CD4-positive, alpha-beta T cell treated with Interleukin-15 for 4 hours (primary cell): ENCODE measurements around the gene ZNF518A.

Experiments
- DNase-seq: peaks from one replicate; pipeline ENCODE4 v3.0.0-alpha.2; 2020; ENCODE audit warnings: low spot score

ZNF518A gene, protein sequence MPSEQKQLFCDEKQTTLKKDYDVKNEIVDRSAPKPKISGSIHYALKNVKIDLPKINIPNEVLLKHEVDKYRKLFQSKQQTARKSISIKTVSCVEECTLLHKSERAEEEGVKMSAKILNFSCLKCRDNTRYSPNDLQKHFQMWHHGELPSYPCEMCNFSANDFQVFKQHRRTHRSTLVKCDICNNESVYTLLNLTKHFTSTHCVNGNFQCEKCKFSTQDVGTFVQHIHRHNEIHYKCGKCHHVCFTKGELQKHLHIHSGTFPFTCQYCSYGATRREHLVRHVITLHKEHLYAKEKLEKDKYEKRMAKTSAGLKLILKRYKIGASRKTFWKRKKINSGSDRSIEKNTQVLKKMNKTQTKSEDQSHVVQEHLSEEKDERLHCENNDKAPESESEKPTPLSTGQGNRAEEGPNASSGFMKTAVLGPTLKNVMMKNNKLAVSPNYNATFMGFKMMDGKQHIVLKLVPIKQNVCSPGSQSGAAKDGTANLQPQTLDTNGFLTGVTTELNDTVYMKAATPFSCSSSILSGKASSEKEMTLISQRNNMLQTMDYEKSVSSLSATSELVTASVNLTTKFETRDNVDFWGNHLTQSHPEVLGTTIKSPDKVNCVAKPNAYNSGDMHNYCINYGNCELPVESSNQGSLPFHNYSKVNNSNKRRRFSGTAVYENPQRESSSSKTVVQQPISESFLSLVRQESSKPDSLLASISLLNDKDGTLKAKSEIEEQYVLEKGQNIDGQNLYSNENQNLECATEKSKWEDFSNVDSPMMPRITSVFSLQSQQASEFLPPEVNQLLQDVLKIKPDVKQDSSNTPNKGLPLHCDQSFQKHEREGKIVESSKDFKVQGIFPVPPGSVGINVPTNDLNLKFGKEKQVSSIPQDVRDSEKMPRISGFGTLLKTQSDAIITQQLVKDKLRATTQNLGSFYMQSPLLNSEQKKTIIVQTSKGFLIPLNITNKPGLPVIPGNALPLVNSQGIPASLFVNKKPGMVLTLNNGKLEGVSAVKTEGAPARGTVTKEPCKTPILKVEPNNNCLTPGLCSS (N-terminal part only)

DNA sequence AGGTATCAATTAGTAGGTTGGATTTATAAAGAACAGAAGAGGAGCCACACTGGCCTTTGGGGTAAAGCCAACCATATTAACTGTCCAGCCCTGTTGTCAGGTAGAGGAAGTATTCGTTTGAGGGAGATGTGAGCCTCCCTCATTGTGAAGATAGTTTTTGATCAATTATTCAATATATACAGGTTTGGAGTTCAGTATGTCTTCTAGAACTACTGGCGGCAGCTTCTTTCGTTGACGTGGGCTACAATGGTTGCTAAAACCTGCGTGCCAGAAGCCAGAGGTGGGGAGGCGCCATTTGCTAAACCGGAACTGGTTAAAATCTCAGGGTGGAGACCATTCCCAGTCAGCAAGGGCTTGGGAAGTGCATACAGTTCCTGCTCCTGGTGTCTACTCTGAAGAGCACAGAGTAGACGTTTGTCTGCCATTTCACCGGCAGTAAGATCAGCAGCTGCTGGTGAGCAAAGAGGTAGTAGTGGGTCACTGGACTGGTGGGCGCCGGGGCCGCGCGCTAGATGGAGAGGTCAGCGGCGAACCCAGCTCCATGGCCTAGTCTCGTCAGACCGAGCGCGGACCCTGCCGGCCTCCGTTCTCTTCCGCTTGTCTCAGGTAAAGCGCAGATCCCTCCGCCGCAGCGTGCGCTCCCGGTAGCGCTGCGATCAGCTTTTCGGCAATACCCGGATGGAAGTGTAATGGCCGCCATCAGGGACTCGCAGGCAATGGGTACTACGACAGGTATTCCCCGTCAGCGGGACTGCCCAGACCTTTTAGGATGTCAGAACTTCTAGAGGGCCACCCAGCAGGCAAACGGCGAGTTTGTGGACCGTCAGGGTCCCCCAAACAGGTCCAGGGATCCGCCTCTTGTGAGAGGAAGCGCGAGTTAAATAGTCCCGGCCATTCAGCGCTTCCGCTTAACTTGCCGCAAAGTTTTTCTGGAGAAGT, at the start of gene ZNF518A:
TSS of gene ZNF518A (plus strand) at position 911 of the 939 bp plus-strand sequence. CDS start 26,026 bp downstream, outside the sequence.
- peak; percentile 93 for DNase-seq

DNA sequence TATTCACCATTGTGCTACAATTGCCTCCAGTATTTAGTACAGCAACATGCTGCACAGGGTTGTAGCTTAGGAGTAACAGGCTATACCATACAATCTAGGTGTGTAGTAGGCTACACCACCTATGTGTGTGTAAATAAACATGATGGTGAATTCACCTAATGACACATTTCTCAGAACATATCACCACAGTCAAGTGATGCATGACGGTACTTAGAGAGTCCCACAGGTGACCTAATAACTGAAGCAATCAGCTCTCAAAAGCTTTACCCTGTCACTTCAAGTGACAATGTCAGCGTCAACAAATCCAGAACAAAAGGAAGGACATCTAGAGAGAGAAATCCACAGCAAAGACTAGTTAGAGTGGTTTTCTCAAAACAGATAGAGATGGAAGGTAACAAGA, 47.9 kb upstream of the ZNF518A start:
- no peak for DNase-seq

DNA sequence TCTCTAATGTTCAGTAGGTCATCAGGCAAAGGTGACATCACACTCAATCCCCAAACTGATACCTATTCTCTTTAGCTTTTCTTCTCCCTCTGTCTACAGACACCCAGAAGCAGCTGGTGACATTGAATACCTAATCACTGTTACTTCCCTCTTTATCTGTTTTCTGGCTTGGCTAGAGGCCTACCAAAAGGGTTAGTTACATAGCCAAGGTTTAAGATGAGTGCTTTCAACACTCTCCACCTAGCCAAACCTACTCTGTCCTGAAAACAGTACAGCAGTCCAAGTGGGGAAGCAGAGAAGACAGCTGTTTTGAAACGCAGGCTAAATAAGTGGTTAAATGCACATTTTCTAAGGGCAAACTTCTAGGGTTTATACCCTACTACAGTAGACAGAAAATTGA, 47.3 kb upstream of the ZNF518A start:
- no peak for DNase-seq

GRCh38 chr10:96089116-96089515, 41.0 kb upstream of the ZNF518A start:
- no peak for DNase-seq

DNA sequence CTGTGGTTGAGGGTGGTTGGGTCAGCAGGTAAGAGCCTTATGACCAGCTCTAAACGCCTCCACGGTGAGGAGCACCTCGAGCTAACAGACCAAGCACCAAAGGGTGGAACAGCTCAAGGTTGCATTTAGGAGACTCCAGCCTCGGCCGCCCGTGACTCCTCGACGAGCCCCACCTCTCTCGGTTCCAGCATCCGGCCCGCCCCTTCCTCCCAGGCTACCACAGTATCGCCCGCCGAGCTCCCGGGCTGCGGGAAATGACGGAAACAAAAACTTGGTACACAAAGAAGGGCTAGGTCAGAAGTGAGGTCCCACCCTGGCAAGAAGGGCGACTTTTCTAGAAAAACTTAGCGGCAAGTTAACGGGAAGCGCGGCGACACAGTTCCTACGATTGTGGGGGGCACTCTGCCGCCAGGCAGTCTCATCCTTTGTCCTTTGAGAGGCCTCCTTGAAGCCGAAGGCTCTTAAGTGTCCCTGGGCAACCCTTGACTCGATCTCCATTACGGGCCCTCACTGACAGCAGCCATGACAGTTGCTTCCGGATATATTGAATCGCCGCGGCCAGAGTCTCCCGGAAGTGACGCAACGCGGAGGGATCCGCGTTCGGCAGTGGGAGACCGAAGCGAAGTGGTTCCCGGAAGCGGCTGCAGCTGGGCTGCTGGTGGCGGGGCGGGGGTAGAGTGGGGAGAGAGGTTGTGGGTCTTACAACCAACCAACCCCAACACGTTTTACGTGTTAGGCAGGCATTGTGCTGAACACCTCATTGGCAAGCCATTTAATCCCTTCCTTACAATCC, 40.2 kb upstream of the ZNF518A start:
- DNase-seq, result peak; percentile 93

DNA sequence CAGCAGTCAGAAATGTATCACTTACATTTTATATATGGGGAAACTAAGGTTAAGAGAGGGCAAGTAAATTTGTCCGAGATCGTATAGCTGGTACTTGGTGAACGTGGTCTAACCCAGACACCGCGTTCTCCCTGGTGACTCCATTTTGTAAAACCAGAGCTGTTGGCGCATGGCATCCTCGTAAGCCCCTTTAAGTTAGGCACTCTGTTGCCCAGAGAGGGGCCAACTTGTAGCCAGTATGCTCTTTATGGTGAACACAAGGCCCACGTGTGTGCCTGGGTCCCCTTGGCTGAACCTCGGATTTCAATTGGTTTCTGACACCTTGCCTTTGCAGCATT, 39.7 kb upstream of the ZNF518A start:
- DNase-seq, result no peak

- DNase-seq, result no peak
Measured at GRCh38 chr10:96092999-96093767, 36.9 kb upstream of the ZNF518A start.

DNA sequence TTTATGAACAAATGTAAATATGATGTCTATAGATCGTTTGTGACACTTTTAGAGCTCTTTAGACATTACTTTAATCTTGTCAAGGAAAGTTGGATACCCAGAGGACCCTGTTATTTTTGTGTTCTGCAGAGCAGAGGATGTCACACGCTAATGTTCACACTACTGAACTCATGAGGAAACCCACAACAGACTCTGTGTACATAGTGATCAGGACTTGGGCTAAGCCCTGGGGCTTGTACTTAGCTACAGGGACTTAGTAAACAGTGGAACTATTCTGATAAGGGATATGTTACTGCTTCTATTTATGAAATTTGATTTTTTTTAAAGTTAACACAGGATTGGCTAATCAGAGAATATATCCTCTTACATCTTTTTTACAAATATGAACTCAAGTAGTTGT, 36.1 kb upstream of the ZNF518A start:
- no peak for DNase-seq

GRCh38 chr10:96096958-96097357, 33.1 kb upstream of the ZNF518A start:
- DNase-seq, result no peak

- DNase-seq, result no peak
Measured at GRCh38 chr10:96097865-96098264, 32.2 kb upstream of the ZNF518A start.

- no peak for DNase-seq
Measured at GRCh38 chr10:96107623-96108038, 22.5 kb upstream of the ZNF518A start.

- no peak for DNase-seq
Measured at GRCh38 chr10:96112531-96112930, 17.6 kb upstream of the ZNF518A start.

DNA sequence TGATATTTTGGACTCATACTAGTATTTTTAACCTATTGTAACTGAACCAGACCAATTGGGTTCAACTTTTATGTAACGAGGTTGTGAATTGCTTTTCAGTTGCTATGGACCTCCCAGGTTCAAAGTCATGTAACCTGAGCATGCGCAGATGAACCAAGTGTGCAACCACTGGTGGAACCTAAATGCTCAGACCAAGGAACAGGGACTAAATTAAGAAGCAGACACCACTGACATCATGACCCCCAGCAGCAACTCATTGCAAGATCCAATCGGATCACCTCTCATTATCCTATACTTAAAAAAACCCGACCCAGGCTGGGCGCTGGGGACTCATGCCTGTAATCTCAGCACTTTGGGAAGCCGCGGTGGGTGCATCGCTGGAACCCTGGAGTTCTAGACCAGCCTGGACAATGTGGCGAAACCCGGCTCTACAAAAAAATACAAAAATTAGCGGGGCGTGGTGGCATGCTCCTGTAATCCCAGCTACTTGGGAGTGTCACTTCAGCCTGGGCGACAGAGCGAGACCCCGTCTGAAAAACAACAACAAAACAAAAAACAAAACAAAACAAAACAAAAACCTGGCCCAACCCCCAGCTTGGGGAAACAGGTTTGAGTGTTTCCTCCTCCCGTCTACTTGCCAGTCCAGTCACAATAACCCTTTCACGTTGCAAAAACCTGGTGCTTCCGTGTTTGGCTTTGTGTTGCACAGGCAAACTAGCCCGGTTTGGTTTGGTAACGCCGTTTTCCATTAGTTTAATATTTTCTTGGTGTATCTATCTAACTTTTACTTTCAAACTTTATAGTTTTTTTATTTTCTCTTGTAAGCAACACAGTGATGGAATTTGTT, 11.3 kb upstream of the ZNF518A start:
- no peak for DNase-seq

DNA sequence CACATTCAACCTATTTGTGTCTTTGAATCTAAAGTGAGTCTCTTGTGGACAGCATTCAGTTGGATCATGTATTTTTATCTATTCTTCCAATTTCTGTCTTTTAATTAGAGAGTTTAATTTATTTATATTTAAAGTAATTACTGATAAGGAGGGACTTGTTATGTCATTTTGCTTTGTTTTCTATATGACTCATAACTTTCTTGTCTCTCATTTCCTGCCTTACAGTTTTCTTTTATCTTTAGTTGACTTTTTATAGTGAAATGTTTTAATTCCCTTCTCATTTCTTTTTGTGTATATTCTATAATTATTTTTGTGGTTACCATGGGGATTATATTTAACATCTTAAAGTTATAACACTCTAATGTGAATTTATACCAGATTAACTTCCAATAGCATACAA, 7.3 kb upstream of the ZNF518A start:
- no peak for DNase-seq

- DNase-seq, result no peak
Measured at GRCh38 chr10:96124230-96125141, 5.6 kb upstream of the ZNF518A start.

DNA sequence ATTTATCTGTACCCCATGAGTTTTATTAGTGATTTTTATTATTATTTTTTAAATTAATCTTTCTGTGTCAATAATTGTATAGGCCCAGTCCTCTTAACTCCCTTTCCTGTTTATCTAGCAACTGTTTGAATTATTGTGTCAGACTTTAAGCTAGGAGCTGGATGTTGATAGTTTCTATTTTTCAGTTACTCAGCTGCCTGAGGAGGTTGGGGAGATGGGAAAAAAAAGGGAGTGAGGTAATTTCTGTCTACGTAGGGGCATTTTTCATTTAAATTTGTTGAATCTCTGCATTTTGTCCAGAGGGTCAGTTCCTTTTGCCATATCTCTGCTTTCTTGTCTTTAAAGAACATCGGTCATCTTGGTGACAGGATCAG, 5.0 kb upstream of the ZNF518A start:
- no peak for DNase-seq

DNA sequence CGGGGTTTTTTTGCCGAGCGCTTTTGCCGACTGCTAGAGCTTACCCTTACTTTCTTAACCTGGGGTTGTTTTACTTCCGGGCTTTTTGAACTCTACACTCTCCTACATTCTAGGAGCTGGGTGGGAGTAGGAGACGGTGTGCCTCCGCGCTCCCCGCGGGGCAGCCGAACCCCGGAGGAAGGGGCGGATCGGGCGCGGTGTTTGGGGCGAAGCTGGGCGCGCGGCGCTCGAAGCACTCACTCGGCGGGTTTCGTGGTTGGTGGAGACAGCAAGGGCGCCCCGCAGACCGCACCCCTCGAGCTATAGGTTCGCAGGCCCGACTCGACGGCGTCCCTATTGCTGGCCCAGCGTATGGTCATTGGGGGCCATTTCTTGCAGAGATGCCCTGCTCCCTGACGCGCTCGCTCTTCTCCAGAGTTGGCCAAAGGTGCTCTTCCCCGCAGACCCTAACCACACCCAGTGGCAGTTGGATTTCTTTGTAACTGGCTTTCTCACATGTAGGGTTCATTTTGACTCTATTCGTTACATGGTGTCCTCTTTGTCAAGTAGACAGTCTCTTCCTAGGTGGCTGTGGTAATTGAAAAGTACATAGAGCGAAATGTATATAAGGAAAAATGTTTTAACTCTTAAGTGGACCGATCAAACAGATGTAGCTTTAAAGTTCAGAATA, 364 bp downstream of the ZNF518A start:
- no peak for DNase-seq

- no peak for DNase-seq
Measured at GRCh38 chr10:96131621-96132020, 1.5 kb downstream of the ZNF518A start.
